Fibroblast of the aortic adventitia (primary cell): ENCODE results near the gene TRAPPC6A. TPM values are rescaled to one million over a fixed set of nuclear protein-coding genes. Genes with fewer than 3 reads are reported as not detected.

Source experiments
- DNase-seq: peaks from one replicate; pipeline ENCODE4 v3.0.0-alpha.2; 2010; ENCODE audit warnings: low read depth
- H3K4me3 ChIP-seq: 2 replicates; pipeline ENCODE4 v1.5.1; 2011; ENCODE audit warnings: low read depth, mild to moderate bottlenecking, control low read depth, low read length, moderate library complexity
- total RNA-seq: library from RNA; depleted of rRNA; stranded (reverse); fragments of >200 nt; gene quantifications from 2 replicates; pipeline ENCODE4 v1.2.3, GENCODE V29; 2012; ENCODE audit warnings: low replicate concordance
- TF ChIP-seq, protein P1 (sequence below): IDR thresholded peaks from 2 replicates; pipeline ENCODE4 v1.5.1; 2011; ENCODE audit warnings: mild to moderate bottlenecking, low read length, control low read depth, inconsistent platforms; ENCODE audit not compliant: insufficient read depth

Gene TRAPPC6A
- total RNA-seq, 1 donor, result 6.9 TPM

DNA sequence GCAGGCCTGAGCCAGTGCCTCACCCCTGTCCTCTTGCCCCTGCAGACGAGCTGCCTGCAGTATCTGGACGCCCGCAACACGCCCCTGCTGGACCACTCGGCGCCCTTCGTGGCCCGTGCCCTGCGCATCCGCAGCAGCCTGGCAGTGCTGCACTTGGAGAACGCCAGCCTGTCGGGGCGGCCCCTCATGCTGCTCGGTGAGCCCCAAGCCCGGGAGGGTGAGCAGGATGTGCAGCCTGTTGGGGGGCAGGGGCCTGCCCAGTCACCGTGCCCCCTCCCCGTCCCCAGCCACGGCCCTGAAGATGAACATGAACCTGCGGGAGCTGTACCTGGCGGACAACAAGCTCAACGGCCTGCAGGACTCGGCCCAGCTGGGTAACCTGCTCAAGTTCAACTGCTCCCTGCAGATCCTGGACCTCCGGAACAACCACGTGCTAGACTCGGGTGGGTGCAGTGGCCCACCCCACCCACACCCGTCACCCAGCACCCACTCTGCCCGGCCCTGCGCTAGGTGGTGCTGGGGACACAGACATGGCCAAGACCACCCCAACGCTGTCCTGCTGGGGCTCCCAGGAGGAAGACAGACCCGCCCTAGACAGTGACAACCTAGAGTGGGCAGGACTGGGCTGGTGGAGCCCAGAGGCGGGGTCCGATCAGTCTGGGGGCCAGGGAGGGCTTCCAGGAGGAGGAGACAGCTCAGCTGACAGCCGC, 35.9 kb downstream of the TRAPPC6A start:
- DNase-seq, result no peak
- TF ChIP-seq, protein P1, sequence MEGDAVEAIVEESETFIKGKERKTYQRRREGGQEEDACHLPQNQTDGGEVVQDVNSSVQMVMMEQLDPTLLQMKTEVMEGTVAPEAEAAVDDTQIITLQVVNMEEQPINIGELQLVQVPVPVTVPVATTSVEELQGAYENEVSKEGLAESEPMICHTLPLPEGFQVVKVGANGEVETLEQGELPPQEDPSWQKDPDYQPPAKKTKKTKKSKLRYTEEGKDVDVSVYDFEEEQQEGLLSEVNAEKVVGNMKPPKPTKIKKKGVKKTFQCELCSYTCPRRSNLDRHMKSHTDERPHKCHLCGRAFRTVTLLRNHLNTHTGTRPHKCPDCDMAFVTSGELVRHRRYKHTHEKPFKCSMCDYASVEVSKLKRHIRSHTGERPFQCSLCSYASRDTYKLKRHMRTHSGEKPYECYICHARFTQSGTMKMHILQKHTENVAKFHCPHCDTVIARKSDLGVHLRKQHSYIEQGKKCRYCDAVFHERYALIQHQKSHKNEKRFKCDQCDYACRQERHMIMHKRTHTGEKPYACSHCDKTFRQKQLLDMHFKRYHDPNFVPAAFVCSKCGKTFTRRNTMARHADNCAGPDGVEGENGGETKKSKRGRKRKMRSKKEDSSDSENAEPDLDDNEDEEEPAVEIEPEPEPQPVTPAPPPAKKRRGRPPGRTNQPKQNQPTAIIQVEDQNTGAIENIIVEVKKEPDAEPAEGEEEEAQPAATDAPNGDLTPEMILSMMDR, result no peak

DNA sequence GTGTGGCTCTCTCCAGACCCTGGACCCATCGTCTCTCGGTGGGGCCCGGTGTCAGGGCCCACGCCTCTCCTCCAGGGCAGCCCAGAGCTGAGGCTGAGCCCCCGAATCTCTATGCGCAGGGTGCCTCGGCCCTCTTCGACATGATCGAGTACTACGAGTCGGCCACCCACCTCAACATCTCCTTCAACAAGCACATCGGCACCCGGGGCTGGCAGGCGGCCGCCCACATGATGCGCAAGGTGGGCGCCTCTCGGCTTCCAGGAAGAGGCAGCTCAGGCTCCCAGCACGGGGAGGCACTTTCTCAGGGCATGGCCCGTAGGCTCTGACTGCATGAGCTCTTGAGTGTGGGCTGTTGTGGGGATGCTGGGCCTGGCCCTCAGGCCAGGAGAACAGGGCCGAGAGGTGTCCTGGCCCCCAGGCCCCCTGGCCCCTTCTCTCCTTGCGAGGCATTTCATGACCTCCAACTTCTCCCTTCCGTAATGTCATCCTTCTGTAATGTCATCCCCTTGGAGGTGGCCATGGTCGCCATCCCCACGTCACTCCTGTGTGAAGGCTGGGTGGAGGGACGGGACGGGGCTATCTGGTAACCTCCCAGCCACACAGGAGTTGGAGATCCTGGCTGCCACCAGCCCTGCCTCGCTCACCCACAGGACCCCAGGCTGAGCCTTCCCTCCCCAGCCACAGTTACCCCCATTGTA, 36.7 kb downstream of the TRAPPC6A start:
- no peak overlapping the region for H3K4me3 ChIP-seq
- no peak for DNase-seq
- TF ChIP-seq, protein P1, result no peak

More for the DNA sequence above, 35.9 kb downstream of the TRAPPC6A start:
- no peak overlapping the region for H3K4me3 ChIP-seq

DNA sequence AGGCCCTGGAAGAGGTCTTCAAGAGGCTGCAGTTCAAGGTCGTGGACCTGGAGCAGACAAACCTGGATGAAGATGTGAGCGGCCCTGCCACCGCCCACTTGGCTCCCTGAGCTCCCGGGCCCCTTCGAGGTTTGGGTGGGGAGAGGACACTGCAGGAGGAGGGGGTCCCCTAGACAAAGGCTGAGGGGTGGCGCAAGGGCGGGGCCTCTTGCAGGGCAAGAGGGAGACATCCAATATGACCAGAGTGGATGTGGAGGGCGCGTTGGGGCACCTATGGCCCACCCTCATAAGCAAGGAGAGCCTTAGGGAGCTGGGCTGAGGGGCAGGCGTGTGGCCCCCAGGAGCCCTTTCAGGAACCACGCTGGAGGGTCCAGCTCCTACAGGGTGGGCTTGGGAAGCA, 37.5 kb downstream of the TRAPPC6A start:
- DNase-seq, result no peak
- TF ChIP-seq, protein P1, result no peak
- no peak overlapping the region for H3K4me3 ChIP-seq

DNA sequence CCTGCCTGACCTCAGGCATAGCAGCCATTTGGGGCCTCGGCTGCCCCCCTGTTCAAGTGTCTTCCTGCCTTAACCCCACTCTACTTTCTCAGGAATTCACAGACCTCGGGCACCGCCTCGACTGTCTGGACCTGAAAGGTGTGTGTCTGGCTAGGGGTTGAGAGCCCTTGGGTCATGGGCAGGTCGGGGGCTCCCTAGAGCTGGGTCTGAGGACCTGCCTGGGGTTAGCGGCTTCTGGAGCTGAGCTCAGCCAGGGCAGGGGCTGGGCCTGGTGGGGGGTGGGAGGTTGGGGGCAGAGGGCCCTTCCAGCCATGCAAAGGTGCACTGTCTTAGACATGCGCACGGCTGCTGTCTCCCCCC, 37.9 kb downstream of the TRAPPC6A start:
- DNase-seq, result no peak
- TF ChIP-seq, protein P1, result no peak
- no peak overlapping the region for H3K4me3 ChIP-seq

DNA sequence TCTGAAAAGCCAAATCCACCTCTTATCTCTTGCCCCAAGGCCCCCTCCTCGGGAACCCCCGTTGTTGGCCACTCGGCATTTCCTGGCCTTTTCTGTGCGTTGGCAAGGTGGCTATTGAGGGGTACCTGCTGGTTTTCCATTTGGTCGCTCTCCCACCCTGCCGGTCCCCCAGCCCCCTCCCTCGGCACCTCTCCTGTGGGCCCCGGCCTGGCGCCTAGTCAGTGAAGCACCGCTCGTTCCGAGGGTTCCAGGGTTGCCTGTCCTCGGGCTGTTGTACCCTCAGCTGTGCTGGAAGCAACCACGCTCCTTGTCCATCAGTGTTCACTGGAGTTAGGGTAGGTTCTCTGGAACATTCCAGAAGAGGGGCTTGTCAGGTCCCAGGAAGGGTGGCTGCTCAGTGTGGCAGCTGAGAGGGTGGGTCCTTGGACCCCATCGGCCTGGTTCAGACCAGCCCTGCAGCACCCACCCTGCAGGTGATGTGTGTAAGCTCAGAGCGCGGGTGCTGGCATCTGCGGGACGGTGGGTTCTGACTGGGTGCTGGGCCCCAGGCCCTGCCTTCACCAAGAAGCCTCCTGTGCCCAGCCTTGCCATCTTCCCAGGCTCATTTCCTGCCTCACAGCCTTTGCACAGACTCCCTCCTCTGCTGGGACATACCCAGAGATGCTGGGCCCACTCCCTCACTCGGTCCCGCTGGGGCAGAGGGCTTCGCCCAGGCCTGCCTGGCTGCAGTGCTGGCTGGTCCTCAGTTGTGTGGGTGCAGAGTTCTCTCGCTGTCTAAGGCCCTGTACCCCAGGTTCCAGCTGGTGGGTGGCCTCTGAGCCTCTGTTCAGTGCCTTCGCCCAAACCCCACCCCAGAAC, 38.5 kb downstream of the TRAPPC6A start:
- no peak overlapping the region for H3K4me3 ChIP-seq
- no peak for DNase-seq
- TF ChIP-seq, protein P1, result no peak

DNA sequence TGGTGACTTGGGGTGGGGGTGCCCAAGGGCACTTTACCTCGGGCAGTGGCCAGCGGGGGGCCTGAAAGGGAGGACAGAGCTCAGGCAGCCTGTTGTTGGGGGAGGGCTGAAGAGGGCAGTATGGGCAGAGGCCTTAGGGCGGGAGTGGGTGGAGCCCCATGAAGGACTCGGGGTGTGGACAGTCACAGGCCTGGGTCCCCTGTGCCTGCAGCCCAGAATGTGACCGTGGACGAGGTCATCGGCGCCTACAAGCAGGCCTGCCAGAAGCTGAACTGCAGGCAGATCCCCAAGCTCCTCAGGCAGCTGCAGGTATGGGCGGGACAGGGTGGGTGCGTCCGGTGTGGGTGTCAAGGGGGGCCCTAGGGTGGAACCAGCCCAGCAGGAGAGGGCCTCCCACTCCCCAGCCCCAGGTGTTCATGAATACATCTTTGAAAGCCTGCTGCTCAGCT, 39.7 kb downstream of the TRAPPC6A start:
- no peak overlapping the region for H3K4me3 ChIP-seq
- no peak for DNase-seq
- TF ChIP-seq, protein P1, result no peak
